Astrocyte of the hippocampus (primary cell): ENCODE data around the gene MIGA2.
A peak's percentile ranks its signal among the peaks of the same experiment; 100 is the strongest.
"Not testable (repeated sequence)": the region's sequence is repeated elsewhere in the genome, so short reads cannot be mapped to it uniquely, and the experiment has no call there.

Experiments used
- DNase-seq: peaks from one replicate; pipeline ENCODE4 v3.0.0; 2011; ENCODE audit warnings: low read depth, low spot score

Gene MIGA2

DNA sequence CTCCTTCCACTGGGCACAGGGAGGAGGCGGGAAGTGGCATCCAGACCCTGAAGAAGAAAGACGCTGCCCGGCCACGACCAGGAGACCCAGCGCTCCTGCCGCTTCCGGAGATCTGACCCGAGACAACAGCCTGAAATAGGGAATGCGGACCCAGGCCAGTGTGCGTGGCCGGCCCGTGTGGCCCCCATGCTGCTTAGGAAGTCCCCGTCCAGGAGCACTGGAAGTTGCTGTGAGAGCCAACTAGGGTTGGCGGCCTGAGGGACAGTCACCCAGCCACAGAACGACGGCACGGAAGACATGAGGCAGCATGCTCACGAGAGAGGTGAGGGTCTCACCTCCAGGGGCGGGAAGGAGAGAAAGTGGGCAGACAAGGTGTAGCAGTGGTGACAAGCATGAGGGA, 25.3 kb upstream of the MIGA2 start:
- DNase-seq: no peak

DNA sequence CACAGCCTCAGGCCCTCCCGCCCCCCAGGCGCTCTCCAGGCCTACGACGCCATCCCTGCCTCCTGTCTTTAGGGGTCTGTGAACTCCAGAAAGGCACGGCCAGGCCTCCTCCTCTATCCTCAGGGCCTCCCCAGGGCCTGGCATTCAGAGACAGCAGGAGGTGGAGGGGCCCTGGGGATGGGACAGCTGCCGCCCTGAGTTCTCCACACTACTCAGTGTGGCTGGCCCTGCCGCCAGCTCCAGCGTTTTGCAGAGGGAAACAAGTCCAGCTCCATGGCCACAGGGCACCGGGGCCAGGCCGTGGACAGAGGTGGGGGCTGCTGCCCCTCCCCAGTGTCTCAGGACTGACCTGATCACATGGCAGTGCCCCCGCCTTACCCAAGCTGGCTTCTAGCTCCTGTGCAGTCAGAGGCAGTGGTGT, 24.7 kb upstream of the MIGA2 start:
- DNase-seq: no peak

DNA sequence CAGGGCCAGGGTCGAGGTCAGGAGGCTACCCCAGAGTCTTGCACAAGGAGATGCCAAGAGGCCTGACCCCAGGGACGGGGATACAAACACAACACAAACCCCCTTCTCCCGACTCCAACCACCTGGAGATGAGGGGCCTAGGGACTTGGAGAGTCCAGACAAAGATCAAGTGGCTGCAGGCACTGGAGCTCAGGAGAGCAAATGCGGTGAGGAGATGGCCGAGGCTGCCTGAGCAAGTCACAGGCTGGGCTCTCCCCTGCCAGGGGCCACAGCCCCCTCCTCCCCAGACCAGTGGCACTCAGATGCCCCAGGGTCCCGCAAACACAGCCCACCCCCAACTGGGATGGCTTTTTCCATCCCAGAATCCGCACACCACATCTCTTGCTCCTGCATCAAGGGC, 24.1 kb upstream of the MIGA2 start:
- DNase-seq: no peak

DNA sequence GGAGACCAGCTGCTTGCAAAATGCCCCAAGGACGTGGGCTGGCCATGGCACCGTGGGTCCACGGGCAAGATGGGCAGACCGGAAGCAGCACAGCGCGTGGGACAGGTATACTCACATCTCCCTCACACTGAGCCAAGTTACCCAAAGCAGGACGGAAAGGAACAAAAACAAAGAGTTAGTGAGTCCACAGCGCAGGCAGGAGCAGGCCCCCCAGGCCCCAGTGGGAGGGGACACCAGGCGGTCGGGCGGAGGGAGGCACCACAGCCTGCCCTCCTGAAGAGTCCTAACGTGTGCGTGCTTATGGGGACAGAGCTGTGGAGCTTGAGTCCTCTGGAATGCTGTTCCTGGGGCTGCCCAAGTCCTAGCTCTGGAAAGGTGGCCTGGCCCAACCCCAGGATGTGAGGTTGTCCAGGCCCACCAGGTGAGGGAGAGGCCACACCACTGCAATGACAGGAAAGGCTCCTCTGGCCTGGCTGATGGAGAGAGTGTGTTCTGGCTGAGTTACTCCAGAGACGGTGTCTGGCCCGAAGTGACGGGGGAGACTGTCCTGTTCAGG, 23.5 kb upstream of the MIGA2 start:
- no peak for DNase-seq

DNA sequence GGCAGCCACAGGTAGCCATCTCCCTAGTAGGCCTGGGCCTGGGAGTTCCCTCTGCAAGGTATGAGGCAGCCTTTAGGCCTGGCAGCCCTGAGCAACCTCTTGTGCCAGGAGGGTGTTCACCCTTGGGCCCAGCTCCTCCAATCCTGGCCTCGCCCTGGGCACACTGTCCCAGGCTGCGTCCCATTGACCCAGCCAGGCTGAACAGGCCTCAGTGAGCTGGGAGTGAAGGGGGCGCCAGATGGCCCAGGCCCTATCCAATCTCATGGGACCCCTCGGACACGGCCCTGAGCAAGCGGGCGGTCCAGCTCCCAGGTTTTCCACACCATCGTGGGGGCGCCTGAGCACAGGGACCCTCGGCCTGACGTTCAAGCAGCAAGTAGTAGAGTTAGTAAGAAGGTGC, 22.8 kb upstream of the MIGA2 start:
- DNase-seq: no peak

DNA sequence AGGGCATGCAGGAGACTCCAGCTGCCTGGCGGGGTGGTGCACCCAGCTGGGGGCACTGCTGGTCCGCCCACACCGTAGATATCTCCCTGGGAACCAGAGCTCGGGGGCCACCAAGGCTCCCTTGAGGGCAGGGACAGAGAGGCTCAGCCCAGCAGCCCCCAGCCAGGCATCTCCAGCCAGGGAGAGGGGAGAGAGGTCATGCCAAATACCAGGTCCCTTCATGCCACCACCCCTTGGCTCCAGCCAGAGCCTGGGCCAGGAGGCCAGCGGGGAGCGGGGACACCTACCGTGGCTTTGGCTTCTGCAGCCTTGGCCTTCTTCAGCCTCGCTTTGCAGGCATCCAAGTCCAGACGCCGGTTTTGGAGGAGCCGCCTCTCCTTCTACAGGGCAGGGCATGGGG, 22.3 kb upstream of the MIGA2 start:
- no peak for DNase-seq

DNA sequence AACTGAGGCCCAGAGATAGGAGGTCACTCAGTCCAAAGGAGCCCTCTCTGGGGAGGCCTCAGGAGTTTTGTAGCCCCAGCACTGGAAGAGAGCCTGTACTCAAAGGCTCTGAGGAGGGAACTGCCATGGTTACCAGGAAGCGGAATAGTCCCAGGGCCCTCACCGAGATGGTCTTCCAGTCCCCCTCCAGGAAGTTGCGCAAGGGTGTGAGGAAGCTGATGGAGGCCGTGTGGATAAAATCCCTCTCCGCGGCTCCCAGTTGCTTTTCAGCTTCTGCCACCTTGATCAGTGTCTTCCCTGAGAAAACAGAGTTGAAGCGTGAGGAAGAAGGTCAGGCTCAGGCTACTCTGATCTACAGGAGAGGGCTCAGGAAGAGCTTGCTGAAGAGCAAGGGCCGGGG, 21.8 kb upstream of the MIGA2 start:
- DNase-seq: no peak

DNA sequence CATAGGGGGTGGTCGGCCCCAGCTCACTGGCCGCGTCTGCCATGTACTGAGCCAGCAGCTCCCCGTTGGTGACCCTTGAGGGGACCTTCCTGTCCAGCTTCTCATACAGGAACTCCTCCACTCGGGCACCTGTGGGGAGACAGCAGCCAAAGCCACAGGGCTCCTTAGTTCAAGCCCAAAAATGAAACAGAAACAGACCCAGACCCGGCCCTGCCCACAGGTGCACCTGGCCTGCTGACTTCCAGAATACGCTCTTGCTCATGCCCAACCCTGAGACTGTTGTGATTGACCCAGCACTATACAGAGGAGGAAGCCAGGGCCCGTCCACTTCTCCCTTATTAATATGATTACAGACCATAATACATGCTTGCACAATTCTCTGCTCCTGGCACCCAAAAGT, 15.3 kb upstream of the MIGA2 start:
- no peak for DNase-seq

DNA sequence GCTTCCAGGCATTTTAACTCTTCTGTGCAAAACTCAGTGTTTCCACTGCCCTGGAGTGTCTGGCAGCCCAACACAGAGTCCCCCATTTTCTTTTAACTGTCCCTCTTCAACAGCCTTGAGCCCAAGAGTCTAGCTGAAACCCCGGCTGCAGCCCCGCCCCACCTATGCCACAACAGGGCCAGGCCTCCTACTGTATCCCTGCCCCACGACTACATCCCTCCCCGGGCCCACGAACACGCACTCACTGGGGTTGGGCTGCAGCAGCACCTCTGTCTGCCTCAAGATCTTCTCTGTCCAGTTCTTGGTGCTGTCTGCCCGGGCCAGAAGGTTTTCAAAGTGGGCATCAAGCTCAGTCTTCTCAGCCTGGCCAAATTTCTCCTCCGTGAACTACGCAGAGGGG, 14.4 kb upstream of the MIGA2 start:
- DNase-seq: no peak

DNA sequence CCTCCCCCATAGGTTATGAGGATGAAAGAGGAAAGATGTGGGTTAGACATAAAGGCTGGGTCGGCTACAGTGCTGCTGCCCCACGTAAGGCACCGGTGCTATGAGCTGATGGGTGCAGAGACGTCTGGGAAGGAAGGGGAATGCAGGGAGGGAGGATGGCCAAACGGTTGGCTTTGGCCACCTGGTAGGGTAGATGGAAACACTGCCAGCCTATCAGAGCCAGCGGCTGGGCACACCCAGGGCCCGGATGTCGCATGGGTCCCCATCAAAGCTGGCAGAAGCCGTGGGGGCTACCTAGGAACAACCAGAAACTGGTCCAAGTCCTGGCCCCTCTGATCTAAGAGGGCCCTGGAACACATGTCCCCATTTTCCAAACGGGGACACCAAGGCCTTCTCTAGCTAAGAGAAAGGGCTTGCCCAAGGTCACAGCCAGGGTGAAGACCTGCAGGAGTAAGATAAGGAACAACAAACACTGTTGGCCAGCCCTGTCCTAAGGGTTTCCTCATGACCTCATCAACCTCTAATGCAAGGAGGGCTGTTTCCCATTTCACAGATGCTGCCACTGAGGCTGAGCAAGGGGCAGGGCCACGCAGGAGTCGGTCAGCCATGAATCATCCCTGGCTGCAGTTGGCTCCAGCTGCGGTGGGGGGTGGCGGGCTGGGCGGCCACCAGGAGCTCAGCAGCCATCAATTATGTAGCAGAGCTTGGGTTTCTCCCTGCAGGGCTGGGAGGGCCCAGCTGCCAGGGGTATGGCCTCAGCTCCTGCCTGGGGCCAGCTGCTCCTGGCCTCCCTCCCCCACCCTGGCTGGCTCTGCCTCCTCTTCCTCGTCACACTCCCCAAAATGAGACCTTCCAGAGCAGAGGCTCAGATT, 13.2 kb upstream of the MIGA2 start:
- DNase-seq: peak; percentile 82

DNA sequence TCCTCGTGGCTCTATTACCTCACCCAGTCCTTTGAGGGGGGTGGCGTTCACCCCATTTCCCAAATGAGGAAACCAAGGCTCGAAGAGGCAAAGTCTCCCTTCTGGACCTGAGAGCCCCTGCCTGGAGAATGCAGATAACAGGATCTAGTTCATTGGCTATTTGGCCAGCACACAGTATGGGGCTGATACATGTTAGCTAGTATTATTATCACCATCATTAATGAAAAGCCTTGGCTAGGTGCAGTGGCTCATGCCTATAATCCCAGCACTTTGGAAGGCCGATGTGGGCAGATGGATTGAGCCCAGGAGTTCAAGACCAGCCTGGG, 12.6 kb upstream of the MIGA2 start:
- DNase-seq: no peak

DNA sequence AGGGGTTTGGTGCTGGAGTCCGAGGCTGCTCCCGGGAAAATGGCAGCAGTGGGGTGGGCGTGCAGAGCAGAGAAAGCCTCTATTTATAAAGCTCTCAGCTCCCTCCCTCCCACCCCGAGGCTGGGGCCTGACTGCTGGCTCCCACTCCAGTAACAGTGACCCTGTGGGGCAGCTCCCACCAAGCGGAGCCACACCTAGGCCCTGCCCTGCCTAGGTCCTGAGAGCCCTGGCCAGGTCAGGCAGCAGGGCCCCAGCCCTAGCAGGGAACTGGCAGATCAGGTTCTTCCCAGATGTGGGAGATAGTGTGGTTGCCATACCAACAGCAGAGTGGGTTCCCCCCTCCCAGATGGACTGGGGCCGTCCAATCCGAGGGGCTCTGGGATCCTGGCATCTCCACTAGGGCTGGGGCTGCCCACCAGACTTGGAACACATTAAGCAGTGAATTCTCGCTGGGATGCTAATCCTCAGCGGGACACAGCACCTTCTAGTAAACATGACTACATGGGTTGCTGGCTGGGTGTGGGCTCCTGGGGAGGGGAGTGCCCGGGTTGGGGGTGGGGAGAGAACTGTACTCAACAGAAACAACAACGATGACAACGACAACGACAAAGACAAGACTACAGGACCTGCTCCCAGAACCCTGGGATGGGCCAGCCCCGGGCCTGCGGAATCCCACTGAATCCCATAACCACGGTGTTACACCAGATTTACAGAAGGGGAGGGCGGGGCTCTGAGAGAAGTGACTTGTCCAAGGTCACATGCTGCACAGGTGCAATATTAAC, 9.8 kb upstream of the MIGA2 start:
- DNase-seq: peak; percentile 46

DNA sequence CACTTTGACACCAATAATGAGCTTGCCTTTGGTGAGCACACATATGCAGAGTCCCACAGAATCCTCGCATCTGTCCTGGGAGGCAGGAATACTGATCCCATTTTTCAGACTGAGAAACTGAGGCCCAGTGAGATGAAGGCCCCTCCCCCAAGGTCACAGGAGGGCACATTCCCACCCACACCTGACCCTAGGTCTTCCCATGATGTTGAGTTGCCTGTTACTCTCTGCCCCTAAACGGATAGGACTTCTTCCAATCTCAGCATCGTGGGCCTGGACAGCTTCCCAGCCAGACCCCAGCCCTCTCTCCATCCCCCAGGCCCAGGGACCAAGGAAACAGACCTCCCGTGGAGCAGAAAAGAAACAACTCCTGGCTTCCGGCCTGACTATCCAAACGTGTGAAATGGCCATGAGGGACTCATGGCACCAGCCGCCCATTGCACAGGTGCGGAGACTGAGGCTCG, 9.2 kb upstream of the MIGA2 start:
- peak; percentile 39 for DNase-seq

DNA sequence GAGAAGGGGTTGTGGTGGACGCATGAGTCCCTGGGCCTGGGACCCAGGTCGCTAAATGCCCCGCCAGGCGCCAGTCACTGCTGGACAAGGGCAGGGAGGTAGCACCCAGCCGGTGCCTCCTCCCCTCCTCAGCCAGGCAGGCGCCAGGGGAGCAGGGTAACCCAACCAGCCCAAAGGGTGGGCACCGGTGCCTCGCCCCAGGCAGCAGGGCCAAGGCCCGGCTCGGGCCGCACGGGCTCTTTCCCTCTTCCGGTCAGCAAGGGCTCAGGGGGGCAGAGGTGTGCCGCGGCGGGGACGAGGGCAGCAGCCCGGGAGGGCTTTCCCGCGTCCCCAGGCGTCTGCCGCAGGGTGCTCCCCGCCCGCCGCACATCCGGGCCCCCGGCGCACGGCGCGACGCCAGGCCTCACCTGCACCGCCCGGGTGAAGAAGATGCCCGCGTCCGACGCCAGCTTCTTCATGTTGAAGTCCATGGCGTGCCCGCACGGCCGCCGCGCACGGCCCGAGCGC, 8.7 kb upstream of the MIGA2 start:
- DNase-seq: no peak

DNA sequence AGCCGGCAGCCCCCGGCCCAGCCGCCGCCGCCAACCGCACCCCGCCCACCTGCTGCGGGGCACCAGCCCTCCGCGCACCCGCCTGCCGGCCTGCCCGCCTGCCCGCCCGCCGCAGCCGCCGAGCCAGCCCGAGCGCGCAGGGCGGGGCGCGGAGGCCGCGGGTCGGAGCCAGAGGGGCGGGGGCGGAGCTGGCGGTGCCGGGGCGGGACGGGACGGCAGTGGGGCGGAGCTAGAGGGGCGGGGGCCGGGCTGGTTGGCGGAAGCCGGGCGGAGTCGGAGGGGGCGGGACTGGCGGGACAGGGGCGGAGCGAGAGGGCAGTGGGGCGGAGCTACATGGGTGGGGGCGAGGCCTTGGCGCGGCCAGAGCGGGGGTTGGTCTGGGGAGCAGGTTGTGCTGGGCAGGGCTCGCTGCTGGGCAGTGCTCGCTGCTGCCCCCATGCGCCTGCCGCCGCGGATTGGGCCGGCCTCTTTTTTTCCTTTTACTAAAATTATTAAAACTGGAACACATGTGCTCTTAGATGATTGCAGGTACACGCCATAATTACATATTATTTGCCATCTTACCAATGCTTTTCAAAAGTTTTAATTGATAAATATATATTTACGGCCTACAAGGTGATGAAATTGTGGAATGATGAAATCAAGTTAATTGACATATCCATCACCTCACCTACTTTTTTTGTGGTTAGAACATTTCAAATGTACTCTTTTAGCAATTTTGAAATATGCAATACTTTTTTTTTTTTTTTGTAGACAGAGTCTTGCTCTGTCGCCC, 8.0 kb upstream of the MIGA2 start, which contains the start of gene SH3GLB2:
TSS of gene SH3GLB2 (minus strand) at position 140 of the 775 bp plus-strand sequence. CDS start 177 bp downstream, outside the sequence.
- DNase-seq: peak; percentile 98

DNA sequence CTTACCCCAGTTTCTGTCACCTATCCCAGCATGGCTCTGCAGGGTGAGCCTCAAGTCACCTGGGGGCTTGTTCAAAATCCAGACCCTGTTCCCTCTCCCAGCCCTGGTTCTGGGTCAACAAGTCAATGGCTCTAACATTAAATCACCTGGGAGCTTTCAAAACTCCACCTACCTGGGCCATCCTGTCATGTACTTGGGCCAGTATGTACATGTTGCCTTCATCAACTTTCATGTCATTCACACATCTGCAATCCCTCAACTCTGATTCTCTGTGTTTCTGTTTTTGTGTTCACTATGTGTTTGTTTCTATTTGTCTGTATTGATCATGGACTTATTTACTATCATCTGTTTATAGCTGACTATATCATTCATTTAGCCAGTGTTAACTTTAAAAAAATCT, 6.2 kb upstream of the MIGA2 start:
- no peak for DNase-seq

DNA sequence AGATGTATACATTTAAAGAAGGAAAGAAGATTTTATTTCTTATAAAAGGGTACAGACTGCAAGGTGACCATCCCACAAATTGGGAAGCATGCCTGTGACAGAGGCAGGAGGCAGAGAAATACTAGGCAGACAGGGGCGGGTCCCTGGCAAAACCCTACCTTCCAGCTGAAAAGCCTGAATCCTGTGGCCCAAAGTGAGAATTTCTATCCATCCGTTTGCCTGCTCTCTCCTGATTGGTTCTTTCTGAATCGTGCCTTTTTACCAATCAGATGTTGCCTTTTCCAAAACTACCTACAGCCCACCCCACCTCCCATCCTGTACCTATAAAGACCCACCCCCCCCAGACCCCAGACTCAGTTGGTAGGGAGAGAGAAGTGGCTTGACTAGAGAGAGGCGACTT, 4.9 kb upstream of the MIGA2 start:
- no peak for DNase-seq

DNA sequence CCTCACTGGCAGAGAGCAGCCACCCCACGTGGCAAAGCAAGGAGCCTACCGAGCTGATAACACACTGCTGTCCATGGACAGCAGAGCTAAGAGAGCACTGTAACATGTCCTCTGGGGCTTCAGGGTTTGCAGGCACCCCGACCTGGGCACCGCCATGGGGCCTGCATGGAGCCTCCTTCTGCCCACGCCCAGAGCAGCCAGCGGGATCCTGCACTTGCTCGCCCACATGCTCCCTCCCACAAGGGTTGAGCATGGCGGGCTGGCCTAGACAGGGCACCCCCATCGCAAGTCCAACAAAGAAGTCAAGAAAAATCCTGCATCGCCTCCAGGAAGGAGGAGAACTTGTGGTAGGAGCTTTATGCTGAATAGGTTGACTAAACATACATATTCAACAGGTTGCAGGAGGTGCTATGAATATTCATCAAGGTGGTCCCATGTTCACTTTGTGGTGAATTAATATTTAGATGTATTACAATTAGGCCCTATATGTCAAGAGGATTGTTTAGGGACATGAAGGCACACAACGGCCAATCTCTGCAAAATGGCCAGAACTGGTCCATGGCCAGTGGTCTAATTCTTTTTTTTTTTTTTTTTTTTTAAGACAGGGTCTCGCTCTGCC, 3.8 kb upstream of the MIGA2 start:
- no peak for DNase-seq

DNA sequence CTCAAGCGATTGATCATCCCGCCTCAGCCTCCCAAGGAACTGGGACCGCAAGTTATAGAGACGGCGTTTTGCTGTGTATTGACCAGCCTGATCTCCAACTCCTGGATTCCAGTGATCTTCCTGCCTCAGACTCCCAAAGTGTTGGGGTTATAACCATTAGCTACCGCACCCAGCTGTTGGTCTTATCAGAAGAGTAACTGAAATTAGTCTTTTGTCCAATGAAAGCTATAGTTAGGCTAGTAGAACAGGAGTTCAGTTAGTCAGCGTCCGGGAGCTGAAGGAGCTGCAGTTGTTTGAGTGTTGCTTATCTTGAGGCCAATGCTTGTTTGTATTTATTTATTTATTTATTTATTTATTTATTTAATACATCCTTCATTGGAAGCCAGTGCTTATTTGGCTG, 3.2 kb upstream of the MIGA2 start:
- no peak for DNase-seq

DNA sequence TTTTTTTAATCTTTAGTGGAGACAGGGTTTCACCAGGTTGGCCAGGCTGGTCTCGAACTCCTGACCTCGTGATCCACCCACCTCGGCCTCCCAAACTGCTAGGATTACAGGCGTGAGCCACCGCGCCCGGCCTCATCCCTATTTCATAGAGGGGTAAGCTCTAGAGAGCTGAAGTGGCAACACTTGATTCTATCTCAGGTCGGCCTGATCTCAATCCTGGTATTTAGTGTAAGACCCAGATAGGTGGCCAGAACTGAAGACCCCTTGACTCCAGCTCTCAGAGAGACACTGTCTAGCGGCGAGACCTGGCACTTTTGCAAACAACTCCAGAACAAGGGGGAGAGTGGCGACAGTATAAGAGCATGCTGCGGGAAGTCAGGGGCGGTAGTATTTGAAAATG, 588 bp upstream of the MIGA2 start:
- DNase-seq: not testable (repeated sequence)
